Endothelial cell of umbilical vein (primary cell): ENCODE measurements around the gene SPRED2. TPM values are rescaled to one million over a fixed set of nuclear protein-coding genes. Genes with fewer than 3 reads are reported as not detected.

Source experiments
- BruUV-seq: library from RNA; stranded (reverse); fragments of 400-500 nt; replicated peaks from 2 replicates; lab custom pipeline; 2021; lab: Mats Ljungman, UMichigan
- CTCF ChIA-PET: fragments of 300-600, 350-600 bp; sonication (Branson Sonifier 250); formaldehyde crosslinking; loops from one replicate; lab custom pipeline; 2021; ENCODE audit warnings: antibody characterized with exemption, inconsistent platforms; lab: Charles Lee
- POLR2A ChIA-PET: fragments of 300-600, 350-600 bp; sonication (Branson Sonifier 250); formaldehyde crosslinking; loops from one replicate; lab custom pipeline; 2021; ENCODE audit warnings: antibody characterized with exemption, inconsistent platforms; lab: Charles Lee
- DNase-seq: peaks from one replicate; pipeline ENCODE4 v3.0.0-alpha.2; 2011; ENCODE audit warnings: low read depth, low spot score
- FAIRE-seq: peaks from 2 replicates; lab custom pipeline; 2011; peaks lifted over from hg19 to GRCh38; lab: Jason Lieb, UNC
- H2AFZ ChIP-seq: 2 replicates; pipeline ENCODE4 v1.6.0; 2012; ENCODE audit warnings: low read depth, low read length, control low read depth, inconsistent platforms
- H3K27ac ChIP-seq: 2 replicates; pipeline ENCODE4 v1.5.1; 2011; ENCODE audit warnings: low read depth, mild to moderate bottlenecking, control low read depth, low read length, moderate library complexity; ENCODE audit not compliant: insufficient read depth
- H3K27me3 ChIP-seq, 2 experiments: 2 replicates each; pipeline versions ENCODE4 v1.6.0 to v1.6.1; 2011; ENCODE audit warnings: low read length in 2 of 2, mixed read lengths in 1 of 2; ENCODE audit not compliant: control insufficient read depth in 2 of 2, insufficient read depth in 2 of 2
- H3K36me3 ChIP-seq, 2 experiments: 2 replicates in 1 of 2; 3 replicates in 1 of 2; pipeline ENCODE4 v1.5.1; 2011; ENCODE audit warnings: low read length in 2 of 2, mild to moderate bottlenecking in 1 of 2, moderate library complexity in 1 of 2; ENCODE audit not compliant: control insufficient read depth in 2 of 2, insufficient read depth in 2 of 2; ENCODE audit errors: extremely low read depth in 1 of 2
- H3K4me1 ChIP-seq: 3 replicates; pipeline ENCODE4 v1.5.1; 2011; ENCODE audit warnings: mild to moderate bottlenecking, low read length; ENCODE audit not compliant: control insufficient read depth, insufficient read depth; ENCODE audit errors: extremely low read depth
- H3K4me2 ChIP-seq: 2 replicates; pipeline ENCODE4 v1.6.1; 2011; ENCODE audit warnings: low read length, control low read depth, mixed read lengths; ENCODE audit not compliant: insufficient read depth
- H3K4me3 ChIP-seq, 3 experiments: fragments of 200-600 bp in 1 of 3; sonication (generic), shearing (Covaris generic) in 1 of 3; replicated peaks in 1 of 3; 2 replicates each; pipeline ENCODE4 v1.5.1; 2011 to 2016; ENCODE audit warnings: control low read depth in 3 of 3, low read length in 3 of 3, mild to moderate bottlenecking in 2 of 3, inconsistent platforms in 1 of 3, low read depth in 1 of 3, moderate library complexity in 1 of 3; ENCODE audit not compliant: insufficient read depth in 1 of 3
- H3K79me2 ChIP-seq: 2 replicates; pipeline ENCODE4 v1.6.0; 2012; ENCODE audit warnings: low read length, inconsistent platforms; ENCODE audit not compliant: control insufficient read depth, insufficient read depth
- H3K9ac ChIP-seq: replicated peaks from 2 replicates; pipeline ENCODE3; 2011; ENCODE audit warnings: low read length, control low read depth; ENCODE audit not compliant: insufficient read depth; ENCODE audit errors: extremely low read depth
- H3K9me1 ChIP-seq: replicated peaks from 3 replicates; pipeline ENCODE4 v1.6.0; 2011; ENCODE audit warnings: mild to moderate bottlenecking, low read length; ENCODE audit not compliant: control insufficient read depth, insufficient read depth; ENCODE audit errors: extremely low read depth
- H3K9me3 ChIP-seq: replicated peaks from 2 replicates; pipeline ENCODE4 v1.5.1; 2012; ENCODE audit warnings: low read length, inconsistent platforms; ENCODE audit not compliant: control insufficient read depth, insufficient read depth
- H4K20me1 ChIP-seq: replicated peaks from 2 replicates; pipeline ENCODE3; 2011; ENCODE audit warnings: mild to moderate bottlenecking, low read length; ENCODE audit not compliant: control insufficient read depth, insufficient read depth; ENCODE audit errors: extremely low read depth
- EZH2 ChIP-seq: IDR thresholded peaks from 2 replicates; pipeline ENCODE4 v1.6.1; 2012; ENCODE audit warnings: borderline replicate concordance, low read depth, mild to moderate bottlenecking, moderate library complexity, low read length, inconsistent platforms; ENCODE audit not compliant: severe bottlenecking
- FOS ChIP-seq: IDR thresholded peaks from 2 replicates; pipeline ENCODE4 v1.6.1; 2011; ENCODE audit warnings: mild to moderate bottlenecking, low read length, moderate library complexity, borderline replicate concordance; ENCODE audit not compliant: insufficient read depth
- GATA2 ChIP-seq: IDR thresholded peaks from 2 replicates; pipeline ENCODE4 v1.7.0; 2011; ENCODE audit warnings: low read depth, mild to moderate bottlenecking, moderate library complexity, mixed read lengths, low read length; ENCODE audit not compliant: insufficient read length, insufficient read depth
- JUN ChIP-seq: IDR thresholded peaks from 2 replicates; pipeline ENCODE4 v1.6.1; 2011; ENCODE audit warnings: borderline replicate concordance, low read depth; ENCODE audit not compliant: insufficient read length, insufficient read depth
- MYC ChIP-seq: IDR thresholded peaks from one replicate; pipeline ENCODE4 v1.6.1; 2011; ENCODE audit warnings: mild to moderate bottlenecking, low read depth, low read length
- POLR2A ChIP-seq: IDR thresholded peaks from 2 replicates; pipeline ENCODE4 v1.6.1; 2012; ENCODE audit warnings: low read depth, mild to moderate bottlenecking, control low read depth, low read length
- POLR2AphosphoS5 ChIP-seq: IDR thresholded peaks from 2 replicates; pipeline ENCODE4 v1.6.1; 2012; ENCODE audit warnings: low read depth, mild to moderate bottlenecking, control low read depth, low read length, moderate library complexity; ENCODE audit not compliant: insufficient read depth
- dilution Hi-C: fragments of 300-500 bp; cut with MboI; formaldehyde crosslinking; loops from one replicate; pipeline ENCODE4 v1.15.0; 2019; ENCODE audit warnings: low sequenced_read_pairs; ENCODE audit not compliant: extremely low pct_ligation_motif_present
- intact Hi-C: fragments of 100-400 bp; cut with micrococcal nuclease; formaldehyde crosslinking; loops from one replicate; pipeline ENCODE4 v1.10.0; 2022
- polyA plus RNA-seq, 4 experiments: library from polyadenylated mRNA; depleted of rRNA in 3 of 4; stranded (reverse) in 3 of 4; unstranded in 1 of 4; fragments of >200 nt; gene quantifications; 2 replicates each; pipeline versions ENCODE4 v1.2.1 to v1.2.3, GENCODE V29; 2011 to 2012; ENCODE audit warnings: missing spikeins in 1 of 4
- total RNA-seq: library from RNA; stranded (reverse); gene quantifications from 2 replicates; pipeline ENCODE4 v1.2.3, GENCODE V29; 2021
- TF ChIP-seq, protein P1 (sequence below): IDR thresholded peaks from 2 replicates; pipeline ENCODE4 v1.6.1; 2011; ENCODE audit not compliant: insufficient read depth, insufficient read length
- TF ChIP-seq, protein P2 (sequence below), 2 donors: IDR thresholded peaks; 1 replicate in 1 of 2; 2 replicates in 1 of 2; pipeline ENCODE4 v1.5.1; 2011; ENCODE audit warnings: low read length in 2 of 2, mild to moderate bottlenecking in 2 of 2, moderate library complexity in 2 of 2, control low read depth in 1 of 2, inconsistent platforms in 1 of 2, low read depth in 1 of 2; ENCODE audit not compliant: insufficient read depth in 1 of 2; ENCODE audit errors: extremely low read depth in 1 of 2

SPRED2 gene
- total and polyA plus RNA-seq, 2 donors (not counting 3 experiments of a cell fraction or from before 2014, with no cell fraction given) = 3.6 to 9.6 TPM

DNA sequence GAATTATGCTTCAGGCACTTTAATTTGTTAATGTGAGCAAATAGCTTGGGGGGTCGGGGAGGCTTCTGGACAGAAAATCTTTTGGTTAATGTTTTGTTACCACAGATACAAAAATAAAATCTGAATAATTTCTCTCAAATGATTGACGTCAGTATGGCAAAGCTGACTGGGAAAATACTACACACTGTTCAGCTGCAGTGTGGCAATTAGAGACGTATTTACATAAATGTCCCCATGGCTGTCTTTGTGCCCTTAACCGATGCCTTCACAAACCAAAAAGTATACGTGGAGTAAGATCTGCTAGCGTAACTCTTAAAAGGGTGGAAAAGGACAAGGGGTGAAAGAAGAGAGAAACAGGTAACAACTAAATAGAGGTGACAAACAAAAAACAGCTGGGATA is 121.3 kb downstream of the SPRED2 start:
- POLR2A ChIA-PET = no interaction called here
- Histone ChIP-seq H2AFZ (no peak overlapping the region), H4K20me1 (no peaks in the 10 kb centered on the region), H3K9me1 (no peaks in the 10 kb centered on the region), H3K27ac (no peak overlapping the region), H3K36me3 (no peaks in the 10 kb centered on the region), H3K4me3 (no peak overlapping the region), H3K9ac (no peak overlapping the region), H3K4me1 (peaks cover 8% of the 10 kb centered on the region), H3K27me3 (no peaks in the 10 kb centered on the region), H3K9me3 (no peaks in the 10 kb centered on the region), H3K4me2 (no peak overlapping the region), H3K79me2 (no peaks in the 10 kb centered on the region)
- TF ChIP-seq, protein P1, sequence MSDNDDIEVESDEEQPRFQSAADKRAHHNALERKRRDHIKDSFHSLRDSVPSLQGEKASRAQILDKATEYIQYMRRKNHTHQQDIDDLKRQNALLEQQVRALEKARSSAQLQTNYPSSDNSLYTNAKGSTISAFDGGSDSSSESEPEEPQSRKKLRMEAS = no peak
- TF ChIP-seq, protein P2, sequence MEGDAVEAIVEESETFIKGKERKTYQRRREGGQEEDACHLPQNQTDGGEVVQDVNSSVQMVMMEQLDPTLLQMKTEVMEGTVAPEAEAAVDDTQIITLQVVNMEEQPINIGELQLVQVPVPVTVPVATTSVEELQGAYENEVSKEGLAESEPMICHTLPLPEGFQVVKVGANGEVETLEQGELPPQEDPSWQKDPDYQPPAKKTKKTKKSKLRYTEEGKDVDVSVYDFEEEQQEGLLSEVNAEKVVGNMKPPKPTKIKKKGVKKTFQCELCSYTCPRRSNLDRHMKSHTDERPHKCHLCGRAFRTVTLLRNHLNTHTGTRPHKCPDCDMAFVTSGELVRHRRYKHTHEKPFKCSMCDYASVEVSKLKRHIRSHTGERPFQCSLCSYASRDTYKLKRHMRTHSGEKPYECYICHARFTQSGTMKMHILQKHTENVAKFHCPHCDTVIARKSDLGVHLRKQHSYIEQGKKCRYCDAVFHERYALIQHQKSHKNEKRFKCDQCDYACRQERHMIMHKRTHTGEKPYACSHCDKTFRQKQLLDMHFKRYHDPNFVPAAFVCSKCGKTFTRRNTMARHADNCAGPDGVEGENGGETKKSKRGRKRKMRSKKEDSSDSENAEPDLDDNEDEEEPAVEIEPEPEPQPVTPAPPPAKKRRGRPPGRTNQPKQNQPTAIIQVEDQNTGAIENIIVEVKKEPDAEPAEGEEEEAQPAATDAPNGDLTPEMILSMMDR (IDR thresholded peaks at IDR 0.05; ENCODE audit: extremely low read depth in 1 of 2, insufficient read depth in 1 of 2, low read depth in 1 of 2, low read length in 2 of 2) = no peak
- TF ChIP-seq EZH2 (no peak), POLR2A (no peak), FOS (no peak), GATA2 (no peak), JUN (no peak), MYC (no peak), POLR2AphosphoS5 (no peak)
- intact Hi-C loops (loop anchor here (5.0 kb wide), 1 partner anchor 41 kb away; no protein-coding TSS in a partner anchor), dilution Hi-C loops (no loop called here)
- CTCF ChIA-PET = interaction anchor here (1.2 to 1.3 kb wide), 2 partner anchors 9 to 29 kb away, joined by 3 to 4 read pairs; no protein-coding TSS in a partner anchor
- BruUV-seq = no TSS peak
- FAIRE-seq (no peak), DNase-seq (no peak)
